MG63 (cell line): ENCODE data around the gene UBAC1. TPM values are rescaled to one million over a fixed set of nuclear protein-coding genes. Genes with fewer than 3 reads are reported as not detected.
"Not testable (repeated sequence)": the region's sequence is repeated elsewhere in the genome, so short reads cannot be mapped to it uniquely, and the experiment has no call there.

Source experiments
- DNase-seq: peaks from one replicate; pipeline ENCODE4 v3.0.0-alpha.2; 2020
- H3K27me3 ChIP-seq: fragments of 250-450 bp; sonication (Bioruptor Pico); 2 replicates; pipeline ENCODE4 v1.5.1; 2020; ENCODE audit warnings: mild to moderate bottlenecking, moderate library complexity
- H3K36me3 ChIP-seq: fragments of 250-450 bp; sonication (Bioruptor Pico); 2 replicates; pipeline ENCODE4 v1.5.1; 2020; ENCODE audit warnings: mild to moderate bottlenecking, moderate library complexity
- H3K4me3 ChIP-seq: fragments of 250-450 bp; sonication (Bioruptor Pico); 2 replicates; pipeline ENCODE4 v1.5.1; 2020; ENCODE audit warnings: mild to moderate bottlenecking, moderate library complexity
- H3K9me3 ChIP-seq: fragments of 250-450 bp; sonication (Bioruptor Pico); 2 replicates; pipeline ENCODE4 v1.5.1; 2020; ENCODE audit warnings: mild to moderate bottlenecking, moderate library complexity
- total RNA-seq: library from RNA; depleted of rRNA; stranded (reverse); fragments of >200 nt; shearing (Covaris generic); gene quantifications from 2 replicates; pipeline ENCODE4 v1.2.3, GENCODE V29; 2014; ENCODE audit warnings: low replicate concordance

Gene UBAC1
- total RNA-seq, 1 experiment from 2014 or later = 81.3 TPM

DNA sequence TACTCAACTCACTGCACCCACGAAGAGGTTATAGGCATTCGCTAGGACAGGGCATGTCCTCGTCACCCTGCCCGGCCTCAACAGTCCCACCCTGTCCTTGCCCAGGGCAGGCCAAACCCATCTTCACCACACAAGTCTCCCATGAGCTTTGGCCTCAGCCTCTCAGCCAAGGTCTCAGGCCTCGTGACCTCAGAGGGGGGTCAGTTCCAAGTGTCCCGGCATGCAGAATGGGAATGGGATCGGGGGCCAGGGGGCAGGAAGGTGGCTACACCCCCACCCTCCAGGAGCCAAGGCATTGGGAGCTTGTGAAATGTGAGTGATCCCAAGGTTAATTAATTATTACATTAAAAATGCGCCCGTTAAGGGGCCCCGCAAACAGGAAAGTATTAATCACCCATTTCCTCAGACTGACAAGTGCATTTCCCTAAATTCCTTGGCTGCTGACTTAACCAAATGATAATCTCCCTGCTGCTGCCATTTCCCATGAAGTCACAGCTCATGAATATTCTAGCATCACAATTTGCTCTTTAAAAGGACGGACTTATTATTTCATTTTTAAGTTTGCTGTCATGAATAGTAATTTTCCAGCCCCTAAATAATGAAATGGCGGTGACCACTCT is 8.0 kb upstream of the UBAC1 start:
- no peaks in the 10 kb centered on the region for H3K27me3 ChIP-seq
- no peak for DNase-seq
- H3K4me3 ChIP-seq = no peak overlapping the region
- H3K9me3 ChIP-seq = no peaks in the 10 kb centered on the region
- no peaks in the 10 kb centered on the region for H3K36me3 ChIP-seq

DNA sequence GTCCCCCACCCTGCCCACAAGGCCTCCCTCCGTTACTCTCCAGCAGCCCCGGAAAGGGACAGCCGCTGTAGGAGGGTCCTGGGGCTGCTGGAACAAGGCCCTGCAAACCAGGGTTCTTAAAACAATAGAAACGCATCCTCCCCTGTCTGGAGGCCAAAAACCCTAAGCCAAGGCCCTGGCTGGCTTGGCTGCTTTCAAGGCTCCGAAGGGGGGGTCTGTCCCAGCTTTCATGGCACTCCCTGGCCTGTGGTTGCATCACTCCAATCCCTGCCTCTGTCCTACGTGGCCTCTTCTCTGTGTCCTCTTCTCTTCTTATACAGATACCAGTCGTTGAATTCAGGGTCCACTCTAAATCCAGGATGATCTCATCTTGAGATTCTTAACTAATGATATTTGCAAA is 7.4 kb upstream of the UBAC1 start:
- Histone ChIP-seq H3K27me3 (no peaks in the 10 kb centered on the region), H3K9me3 (no peaks in the 10 kb centered on the region), H3K36me3 (no peaks in the 10 kb centered on the region), H3K4me3 (no peak overlapping the region)
- no peak for DNase-seq

DNA sequence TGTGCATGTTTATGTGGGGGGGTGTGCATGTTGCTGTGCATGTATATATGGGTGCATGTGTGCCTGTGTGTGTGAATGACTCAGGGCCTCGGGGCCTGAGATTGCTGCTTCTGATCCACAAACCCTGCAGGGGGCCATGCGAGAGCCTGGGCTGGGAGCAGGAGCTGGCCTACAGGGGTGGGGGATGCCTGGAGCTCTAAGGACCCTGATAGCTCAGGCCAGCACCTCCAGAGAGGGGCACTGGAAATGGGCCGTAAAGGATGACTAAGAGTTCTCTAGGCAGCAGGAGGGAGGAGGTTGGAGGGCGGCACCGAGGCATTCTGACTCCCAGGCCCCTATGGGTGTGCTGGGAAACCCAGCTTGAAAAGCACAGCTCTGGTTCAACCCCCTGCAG is 6.9 kb upstream of the UBAC1 start:
- Histone ChIP-seq H3K27me3 (no peaks in the 10 kb centered on the region), H3K4me3 (no peak overlapping the region), H3K36me3 (no peaks in the 10 kb centered on the region), H3K9me3 (no peaks in the 10 kb centered on the region)
- no peak for DNase-seq

DNA sequence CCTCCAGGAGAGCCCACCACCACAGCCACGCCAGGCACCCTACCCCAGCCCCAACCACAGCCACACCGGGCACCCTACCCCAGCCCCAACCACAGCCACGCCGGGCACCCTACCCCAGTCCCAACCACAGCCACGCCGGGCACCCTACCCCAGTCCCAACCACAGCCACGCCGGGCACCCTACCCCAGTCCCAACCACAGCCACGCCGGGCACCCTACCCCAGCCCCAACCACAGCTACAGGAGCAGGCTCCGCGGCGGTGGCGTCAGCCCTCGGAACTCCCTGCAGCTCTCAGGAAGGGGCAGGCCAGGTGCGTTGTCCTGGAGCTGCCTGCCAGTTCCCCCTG is 5.7 kb upstream of the UBAC1 start:
- not testable (repeated sequence) for H3K9me3 ChIP-seq, H3K36me3 ChIP-seq, DNase-seq, H3K27me3 ChIP-seq, H3K4me3 ChIP-seq

DNA sequence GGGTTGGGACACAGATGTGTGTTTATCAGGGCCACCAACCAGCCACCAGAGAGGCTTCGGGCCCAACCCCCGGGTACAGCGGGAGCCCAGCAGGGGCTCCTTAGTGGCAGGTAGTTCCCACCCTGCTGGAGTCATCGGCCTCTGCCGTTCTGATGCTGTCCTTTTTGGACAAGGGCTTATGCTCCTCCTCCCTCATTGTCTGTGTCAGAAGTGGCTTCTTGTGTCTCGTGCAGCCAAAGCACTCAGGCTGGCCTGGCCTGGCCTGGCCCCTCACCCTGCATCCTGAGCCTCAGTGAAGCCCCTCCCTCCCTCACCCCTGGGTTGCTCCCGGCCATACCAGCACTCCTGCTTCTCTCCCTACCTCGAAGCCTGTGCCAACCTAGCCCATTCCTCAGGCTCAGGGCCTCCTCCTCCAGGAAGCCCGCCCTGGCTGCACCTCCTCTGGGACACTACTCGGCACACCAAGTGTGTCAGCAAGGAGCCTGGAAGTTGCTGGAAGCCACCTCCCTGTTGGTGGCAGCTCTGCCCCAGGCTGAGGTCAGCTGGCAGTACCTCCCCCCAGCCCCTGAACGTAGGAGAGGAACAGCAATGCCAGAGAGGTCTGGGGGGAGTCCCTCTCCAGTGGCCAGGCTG is 4.1 kb upstream of the UBAC1 start:
- H3K9me3 ChIP-seq = no peaks in the 10 kb centered on the region

DNA sequence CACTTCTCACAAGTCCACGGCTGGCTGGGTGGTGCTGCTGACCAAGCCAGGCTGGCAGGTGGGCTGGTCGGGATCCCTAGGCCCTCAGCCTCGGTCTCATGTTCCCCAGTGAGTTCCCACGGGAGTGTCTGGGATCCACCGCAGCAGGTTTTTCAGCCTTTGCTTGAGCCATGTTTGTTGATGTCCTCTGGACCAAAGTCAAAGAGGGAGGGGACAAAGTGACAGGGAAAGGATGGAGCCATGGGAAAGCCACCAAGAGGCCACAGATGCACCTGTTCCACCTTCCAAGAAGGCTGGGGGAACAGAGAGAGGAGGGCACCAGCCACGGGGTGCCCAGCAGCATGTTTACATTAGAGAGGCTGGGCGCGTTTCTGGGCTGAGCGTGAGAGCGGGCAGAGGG is 2.8 kb upstream of the UBAC1 start:
- H3K27me3 ChIP-seq = no peaks in the 10 kb centered on the region
- no peaks in the 10 kb centered on the region for H3K36me3 ChIP-seq
- DNase-seq = no peak
- no peaks in the 10 kb centered on the region for H3K9me3 ChIP-seq
- no peak overlapping the region for H3K4me3 ChIP-seq

More for the DNA sequence above, 4.1 kb upstream of the UBAC1 start:
- DNase-seq = no peak
- no peak overlapping the region for H3K4me3 ChIP-seq
- no peaks in the 10 kb centered on the region for H3K27me3 ChIP-seq
- H3K36me3 ChIP-seq = no peaks in the 10 kb centered on the region

DNA sequence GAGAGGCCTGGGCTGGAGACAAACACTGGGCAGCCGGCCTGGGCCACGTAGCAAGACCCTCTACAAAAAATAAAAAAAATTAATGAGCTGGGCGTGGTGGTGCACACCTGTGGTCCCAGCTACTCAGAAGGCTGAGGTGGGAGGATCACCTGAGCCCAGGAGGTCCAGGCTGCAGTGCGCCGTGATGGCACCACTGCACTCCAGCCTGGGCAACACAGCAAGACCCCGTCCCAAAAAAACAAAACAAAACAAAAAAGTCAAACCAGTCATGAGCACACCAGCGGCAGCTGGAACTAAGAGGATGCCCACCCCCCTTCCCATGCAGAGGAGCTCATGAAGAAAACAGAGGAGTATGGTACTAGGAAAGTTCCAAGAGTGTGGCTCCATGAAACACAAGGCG is 2.2 kb upstream of the UBAC1 start:
- Histone ChIP-seq H3K4me3 (no peak overlapping the region), H3K27me3 (no peaks in the 10 kb centered on the region), H3K9me3 (no peaks in the 10 kb centered on the region), H3K36me3 (no peaks in the 10 kb centered on the region)
- no peak for DNase-seq

DNA sequence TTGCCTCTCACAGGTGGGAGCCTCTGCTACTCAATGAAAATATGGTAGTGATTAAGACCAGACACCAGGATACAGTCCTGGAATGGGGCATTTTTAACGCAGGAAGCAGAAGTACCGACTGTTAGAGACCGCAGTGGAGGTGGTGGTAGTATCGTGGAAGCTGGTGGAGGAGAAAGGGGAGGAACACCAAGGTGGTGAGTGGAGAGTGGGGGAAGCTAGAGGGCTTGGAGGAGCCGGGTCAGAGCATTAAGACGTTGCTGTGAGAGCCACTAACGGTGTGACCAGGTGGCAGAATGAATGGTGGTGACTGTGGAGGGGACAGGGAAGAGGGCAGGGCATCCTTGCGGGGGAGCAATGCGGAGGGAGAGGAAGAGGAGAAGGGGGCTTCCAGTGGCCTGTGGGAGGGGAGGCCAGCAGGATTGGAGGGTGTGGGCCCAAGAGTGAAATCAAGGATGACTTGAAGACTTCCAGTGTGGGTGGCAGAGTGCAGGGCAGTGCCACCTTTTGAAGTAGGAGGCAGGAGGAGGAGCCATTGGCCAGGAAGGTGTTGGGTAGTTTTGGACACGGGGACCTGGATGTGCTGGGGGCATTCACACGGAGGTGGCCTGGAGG is 1.6 kb upstream of the UBAC1 start:
- Histone ChIP-seq H3K36me3 (no peaks in the 10 kb centered on the region), H3K4me3 (no peak overlapping the region), H3K27me3 (no peaks in the 10 kb centered on the region), H3K9me3 (no peaks in the 10 kb centered on the region)
- DNase-seq = no peak

DNA sequence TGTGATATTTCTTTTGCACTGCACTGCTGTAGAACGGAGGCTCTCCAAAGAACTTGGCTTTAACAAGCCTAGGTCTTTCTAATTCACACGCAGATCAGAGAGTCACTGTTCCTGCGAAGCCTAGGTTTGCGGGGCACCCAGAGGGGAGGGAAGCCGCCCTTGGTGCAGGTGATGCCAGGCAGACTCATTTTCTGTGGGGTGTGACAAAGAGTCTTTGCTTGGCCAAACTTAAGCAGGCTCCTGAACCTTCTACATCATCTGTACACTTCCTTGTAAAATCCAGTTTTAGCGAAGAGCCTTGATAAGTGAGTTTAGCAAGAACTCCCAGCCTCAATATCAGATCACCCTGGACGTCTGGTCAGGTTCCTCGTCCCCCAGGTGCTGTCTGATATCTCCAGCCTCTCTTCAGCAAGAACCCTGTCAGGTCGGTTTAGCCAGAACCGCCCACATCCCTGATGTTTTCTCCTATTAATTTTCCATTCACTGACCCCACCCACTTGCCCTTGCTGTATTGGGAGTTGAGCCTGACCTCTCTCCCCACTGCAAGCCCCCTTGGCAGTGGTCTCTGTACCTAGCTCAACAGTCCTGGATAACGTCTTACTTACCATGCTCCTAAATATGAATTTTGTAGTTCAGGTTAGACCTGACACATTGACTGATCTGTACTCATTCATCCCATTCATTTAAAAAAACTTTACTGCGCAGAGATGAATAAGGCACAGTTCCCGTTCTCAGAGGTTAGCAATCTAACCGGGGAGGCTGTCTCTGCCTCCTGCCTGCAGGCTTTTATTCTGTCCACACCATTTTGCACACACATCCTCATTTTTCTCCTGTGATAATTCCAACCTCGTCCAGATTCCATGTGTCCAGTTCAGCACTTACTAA is 880 bp upstream of the UBAC1 start:
- Histone ChIP-seq H3K9me3 (no peaks in the 10 kb centered on the region), H3K4me3 (peak overlapping the region; percentile 40), H3K36me3 (no peaks in the 10 kb centered on the region), H3K27me3 (no peaks in the 10 kb centered on the region)
- DNase-seq = no peak

DNA sequence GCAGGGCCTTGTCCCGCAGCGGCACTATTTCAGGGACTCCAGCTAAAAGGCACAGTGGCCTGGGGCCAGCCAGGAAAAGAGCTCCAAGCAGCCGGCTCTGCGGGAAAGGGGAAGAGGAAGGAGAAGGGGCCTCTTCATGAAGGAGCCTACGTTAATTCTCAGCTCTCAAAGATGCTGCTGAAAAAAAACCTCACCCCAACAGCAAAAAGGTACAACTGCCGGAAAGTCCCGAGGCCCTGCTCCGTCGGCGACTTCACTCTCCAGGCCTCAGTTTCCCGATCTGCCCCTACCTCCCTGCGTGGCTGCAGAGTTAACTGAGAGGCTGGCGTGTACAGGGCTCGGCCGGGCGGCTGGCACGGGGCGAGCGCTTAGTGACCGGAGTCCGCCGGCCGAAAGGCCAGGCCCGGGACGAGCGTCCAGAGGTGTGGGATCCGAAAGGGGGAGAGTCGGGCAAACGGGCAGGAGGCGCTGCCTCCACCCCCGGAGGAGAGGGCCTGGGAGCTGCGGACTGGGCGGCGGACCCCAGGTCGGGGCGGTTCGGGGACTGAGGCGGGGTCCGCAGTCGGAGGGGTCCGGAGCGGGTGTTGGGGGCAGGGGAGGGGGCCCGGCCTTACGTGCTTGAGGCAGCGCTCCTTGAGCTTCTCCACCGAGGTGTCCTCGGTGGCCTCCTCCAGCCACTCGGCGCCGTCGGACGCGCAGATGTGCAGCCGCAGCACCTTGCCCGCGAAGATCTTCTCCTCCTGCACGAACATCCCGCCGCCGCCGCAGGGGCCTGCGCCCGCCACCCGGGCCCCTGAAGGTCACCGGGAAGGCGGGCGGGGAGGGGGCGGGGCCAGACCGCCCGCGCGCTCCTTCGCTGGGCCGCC is 529 bp downstream of the UBAC1 start:
- no peaks in the 10 kb centered on the region for H3K27me3 ChIP-seq
- H3K9me3 ChIP-seq = no peaks in the 10 kb centered on the region
- peak; percentile 32 for DNase-seq
- H3K4me3 ChIP-seq = peak overlapping the region; percentile 86
- H3K36me3 ChIP-seq = no peaks in the 10 kb centered on the region

DNA sequence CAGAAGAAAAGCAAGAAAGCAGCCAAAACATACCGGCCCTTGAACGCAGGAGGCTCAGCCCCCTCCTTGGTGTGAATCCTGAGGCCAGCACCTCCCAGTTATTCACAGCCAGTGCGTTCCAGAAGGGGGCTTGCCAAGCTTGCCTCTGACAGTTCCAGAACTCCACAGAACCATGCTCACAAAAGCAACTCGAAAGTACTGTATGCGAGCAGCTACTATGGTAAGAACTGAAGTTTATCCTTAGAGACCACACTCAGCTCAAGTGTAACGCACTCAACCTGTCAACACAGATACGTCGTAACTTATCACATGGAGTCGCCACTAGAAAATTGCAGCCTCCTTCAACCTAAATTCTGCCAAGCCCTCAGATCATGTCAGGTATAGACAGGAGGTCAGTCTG is 1.4 kb downstream of the UBAC1 start:
- H3K27me3 ChIP-seq = no peaks in the 10 kb centered on the region
- DNase-seq = no peak

DNA sequence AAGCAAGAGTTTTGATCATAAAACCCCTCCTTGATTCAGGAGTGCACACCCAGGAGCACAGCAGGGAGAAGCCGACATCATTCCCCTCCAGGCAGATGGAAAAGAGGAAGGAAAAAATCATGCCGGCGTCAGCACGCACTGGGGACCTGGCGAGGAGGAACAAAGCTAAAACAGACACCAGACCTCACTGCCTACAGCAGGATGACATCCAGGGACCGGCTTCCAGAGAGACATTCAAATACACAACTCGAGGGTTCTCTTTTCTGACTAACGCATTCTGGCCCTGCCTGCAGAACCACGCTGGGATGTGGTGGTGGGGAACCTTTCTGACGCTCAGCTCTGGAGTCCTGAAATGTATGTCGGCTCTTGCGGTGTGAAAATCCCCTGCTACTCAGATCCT is 2.7 kb downstream of the UBAC1 start:
- Histone ChIP-seq H3K36me3 (peaks cover 8% of the 10 kb centered on the region; the same call in 1 of the 2 replicates), H3K9me3 (no peaks in the 10 kb centered on the region), H3K27me3 (no peaks in the 10 kb centered on the region), H3K4me3 (no peak overlapping the region)
- no peak for DNase-seq

More for the DNA sequence above, 1.4 kb downstream of the UBAC1 start:
- H3K36me3 ChIP-seq = peaks cover under 1% of the 10 kb centered on the region; the same call in 1 of the 2 replicates
- peak overlapping the region; percentile 86 for H3K4me3 ChIP-seq
- H3K9me3 ChIP-seq = no peaks in the 10 kb centered on the region

DNA sequence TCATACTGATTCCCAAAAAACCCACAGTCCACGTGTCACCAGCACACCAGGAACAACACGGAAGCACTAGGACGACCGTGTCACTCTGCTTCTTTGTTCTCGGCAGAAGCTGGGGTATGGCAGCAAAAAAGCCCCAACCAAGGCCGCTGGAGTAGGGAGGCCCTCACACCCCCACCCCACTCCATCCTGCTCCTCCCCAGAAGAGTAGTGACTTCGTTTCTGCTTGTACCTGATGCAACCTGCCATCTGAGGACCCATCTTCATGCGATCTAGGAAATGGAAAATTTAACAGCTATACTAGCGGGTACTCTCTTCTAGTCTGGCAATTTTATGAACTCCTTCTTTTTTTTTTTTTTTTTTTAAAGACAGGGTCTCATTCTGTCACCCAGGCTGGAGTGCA is 3.7 kb downstream of the UBAC1 start:
- H3K36me3 ChIP-seq = peaks cover 10% of the 10 kb centered on the region; the same call in 1 of the 2 replicates
- H3K4me3 ChIP-seq = no peak overlapping the region
- no peak for DNase-seq
- H3K27me3 ChIP-seq = no peaks in the 10 kb centered on the region
- no peaks in the 10 kb centered on the region for H3K9me3 ChIP-seq

DNA sequence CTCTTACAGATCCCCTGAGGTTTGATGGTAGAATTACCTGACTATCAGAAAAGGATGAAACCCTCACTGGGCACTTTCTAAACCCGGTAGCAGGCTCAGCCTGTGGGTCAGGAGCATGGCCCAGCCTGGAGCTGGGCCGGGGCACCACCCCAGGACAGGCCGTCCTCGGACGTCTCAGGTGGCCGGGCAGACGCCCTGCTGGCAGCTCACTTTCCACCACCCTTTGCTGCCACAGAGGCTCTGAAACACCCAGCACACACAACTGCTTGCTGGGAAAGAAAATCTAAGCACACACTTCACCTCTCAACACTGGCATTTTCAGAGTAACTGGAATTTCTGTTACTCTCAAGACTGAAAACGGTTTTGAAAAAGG is 4.4 kb downstream of the UBAC1 start:
- H3K36me3 ChIP-seq = peaks cover 10% of the 10 kb centered on the region; the same call in 1 of the 2 replicates
- DNase-seq = no peak
- no peaks in the 10 kb centered on the region for H3K9me3 ChIP-seq
- H3K4me3 ChIP-seq = no peak overlapping the region
- H3K27me3 ChIP-seq = no peaks in the 10 kb centered on the region

DNA sequence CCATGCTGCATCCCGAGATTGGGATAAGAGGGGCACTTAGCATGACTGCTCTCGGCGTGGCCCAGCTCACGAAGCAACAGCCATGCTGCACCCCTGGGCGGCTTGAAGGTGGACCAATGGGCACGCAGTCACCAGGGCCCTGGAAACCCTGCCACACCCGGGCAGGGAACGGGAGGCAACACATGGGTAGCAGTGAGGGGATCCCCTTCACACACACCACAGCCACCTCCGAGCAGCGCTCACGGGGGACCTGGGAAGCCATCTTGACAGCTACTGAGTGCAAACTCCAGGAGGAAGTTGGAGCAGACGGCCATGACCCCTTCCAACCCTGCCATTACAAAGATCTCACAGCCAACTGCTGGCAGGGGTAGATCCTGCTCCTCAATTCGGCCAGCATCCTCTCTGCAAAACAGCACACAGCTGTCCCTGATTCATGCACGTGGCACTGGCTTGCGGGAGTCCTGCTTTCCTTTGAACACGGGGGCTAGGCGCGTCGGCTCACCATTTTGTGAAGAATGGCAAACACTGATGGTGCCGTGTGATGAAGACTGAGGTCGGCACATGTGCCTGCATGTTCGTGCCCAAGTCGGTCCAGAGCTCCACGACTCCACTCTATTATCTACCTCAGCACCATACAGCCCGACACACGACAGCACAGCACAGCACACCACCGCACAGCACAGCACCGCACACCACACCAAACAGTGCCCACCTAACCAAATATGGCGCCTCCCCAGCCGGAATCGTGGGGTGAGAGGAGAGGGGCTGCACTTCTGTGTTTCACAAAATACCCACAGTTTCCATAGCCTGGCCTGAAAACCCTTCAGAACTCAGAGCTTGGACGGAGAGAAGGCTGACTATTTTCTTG is 5.0 kb downstream of the UBAC1 start:
- DNase-seq = no peak
- Histone ChIP-seq H3K36me3 (peaks cover 10% of the 10 kb centered on the region; the same call in 1 of the 2 replicates), H3K4me3 (no peak overlapping the region), H3K9me3 (no peaks in the 10 kb centered on the region), H3K27me3 (no peaks in the 10 kb centered on the region)
